HK-2 (cell line): ENCODE measurements around the gene THSD1.
"Not testable (repeated sequence)": the region's sequence is repeated elsewhere in the genome, so short reads cannot be mapped to it uniquely, and the experiment has no call there.

Experiments
- DNase-seq: peaks from one replicate; pipeline ENCODE4 v3.0.0-alpha.2; 2018; ENCODE audit not compliant: unreplicated experiment

Gene THSD1

DNA sequence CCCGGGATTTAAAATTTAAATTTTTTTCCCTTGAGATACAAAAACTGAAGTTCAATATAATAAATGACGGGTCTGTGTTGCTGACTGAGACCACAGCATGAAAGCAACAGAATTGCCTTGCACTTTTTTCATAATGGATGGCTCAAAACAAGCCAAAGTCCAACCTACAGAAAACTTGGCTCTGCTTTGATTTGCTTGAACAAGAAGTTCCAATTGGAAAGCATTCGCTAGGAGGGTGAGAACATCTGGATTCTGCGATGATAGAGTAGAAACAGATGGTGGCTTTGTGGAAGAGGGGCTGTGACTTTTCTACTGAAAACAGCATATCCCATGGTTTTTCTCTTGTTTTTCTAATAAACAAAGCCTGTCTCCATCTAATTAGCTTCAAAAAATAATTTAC is 46.4 kb downstream of the THSD1 start:
- no peak for DNase-seq

DNA sequence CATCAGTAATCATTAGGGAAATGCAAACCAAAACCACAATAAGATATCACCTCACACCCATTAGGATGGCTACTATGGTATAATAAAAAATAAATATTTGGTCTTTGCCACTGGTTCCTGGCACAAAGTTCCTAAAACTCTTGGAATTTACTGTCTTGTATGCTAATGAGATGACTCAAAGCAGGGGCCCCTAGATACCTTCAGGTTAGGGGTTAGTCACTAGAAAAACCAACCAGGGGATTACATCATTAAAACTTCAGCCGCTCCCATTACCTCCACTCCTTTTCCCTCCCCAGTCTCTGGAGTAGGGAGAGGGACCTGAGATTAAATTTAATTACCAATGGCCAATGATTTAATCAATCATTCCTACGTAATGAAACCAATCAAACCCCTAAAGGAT is 49.6 kb downstream of the THSD1 start:
- DNase-seq: no peak

DNA sequence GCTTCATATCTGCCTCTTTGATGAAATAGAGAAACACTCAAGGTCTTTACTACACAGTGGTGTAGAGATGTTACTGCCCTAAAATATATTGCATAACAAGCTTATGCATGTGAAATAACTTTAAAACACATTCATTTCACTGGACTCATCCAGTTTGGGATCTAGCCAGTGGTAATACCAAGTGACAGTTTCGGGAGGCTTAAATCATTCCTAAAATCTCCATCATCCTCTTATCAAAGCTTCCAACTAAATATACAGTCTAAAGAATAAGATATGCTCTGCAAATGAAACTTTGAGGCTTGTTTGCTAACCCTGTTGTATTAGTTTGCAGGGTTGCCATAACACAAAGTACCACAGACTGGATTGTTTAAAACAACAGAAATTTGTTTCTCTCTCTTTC is 52.8 kb downstream of the THSD1 start:
- no peak for DNase-seq

DNA sequence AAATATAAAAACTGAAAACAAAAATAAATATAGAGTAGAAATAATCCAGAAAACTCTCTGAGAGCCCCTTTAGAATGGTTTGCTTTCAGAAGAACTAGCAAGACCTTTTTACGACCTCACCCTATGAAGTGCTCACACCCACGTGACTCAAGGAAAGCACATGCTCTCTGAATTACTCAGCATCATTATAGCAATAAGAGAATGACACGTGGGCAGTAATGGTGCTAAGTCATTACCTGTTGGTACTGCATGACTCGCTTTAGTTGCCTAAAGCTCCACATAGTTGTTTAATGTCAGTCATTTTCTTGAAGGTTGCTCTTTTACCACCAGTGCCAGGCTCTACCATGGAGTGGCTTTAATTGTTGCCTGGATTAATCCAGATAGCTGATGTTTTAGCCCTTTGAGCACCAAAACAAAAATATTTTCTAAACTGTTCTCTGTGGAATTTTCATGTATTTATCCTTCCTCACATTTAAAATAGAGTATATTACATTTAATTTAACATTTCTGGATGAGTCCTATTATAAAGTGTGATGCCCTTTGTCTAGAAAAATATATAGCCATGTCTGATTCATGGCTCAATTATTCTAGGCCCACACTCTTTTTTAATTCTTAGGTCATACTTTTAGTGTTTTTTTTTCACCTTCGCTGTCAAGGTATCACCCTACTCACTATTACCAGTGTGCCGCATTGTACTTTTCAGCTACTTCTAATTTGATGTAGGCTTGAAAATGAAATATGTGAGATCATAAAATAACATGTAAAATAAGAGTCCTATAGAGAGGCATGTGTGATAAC is 56.8 kb downstream of the THSD1 start:
- DNase-seq: peak; percentile 36

DNA sequence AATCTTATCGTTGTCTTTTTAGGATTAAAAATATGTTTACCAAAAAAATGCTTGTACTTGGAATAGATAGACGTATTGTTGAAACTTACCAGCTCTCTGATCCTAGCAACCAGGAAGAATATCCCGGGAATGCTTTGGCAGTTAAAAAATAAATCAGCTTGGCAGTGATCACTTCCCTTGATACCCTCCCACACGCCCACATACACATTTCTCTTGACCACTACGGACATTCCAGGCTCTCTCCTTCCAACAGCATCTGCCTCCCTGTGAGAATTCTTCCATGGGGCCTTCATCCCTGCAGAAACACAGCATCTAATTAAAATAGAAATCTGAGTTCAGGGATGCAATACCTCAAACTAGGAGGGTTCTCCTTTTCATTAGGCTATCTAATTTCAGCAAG is 57.9 kb downstream of the THSD1 start:
- DNase-seq: peak; percentile 58

DNA sequence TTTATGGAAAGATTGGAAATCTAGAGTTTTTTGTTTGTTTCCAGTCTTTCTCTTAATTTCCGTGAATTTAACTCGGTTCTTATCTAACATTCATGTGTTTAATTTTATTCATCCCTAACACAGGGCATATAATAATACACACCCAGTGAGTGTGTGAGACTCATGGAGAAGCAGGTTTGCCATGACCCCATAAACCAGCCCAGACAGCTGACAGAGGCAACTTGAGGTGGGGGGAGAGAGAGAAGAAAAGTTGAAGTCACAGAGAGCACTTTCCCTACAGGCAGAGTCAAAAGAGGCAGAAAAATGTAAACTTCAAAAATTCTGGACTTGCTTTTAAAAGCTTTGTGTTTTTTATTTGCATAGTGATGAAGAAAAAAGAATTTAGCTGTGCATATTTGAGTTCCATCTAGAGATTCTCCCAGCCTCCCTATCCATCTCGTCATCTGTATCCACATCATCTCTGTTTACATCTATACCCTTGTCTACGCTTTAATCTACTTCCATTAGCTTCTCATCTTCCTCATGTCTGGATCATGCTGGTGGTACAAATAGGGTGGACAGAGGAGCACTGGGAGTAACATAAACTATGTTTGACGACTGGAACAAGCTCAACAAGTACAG is 60.2 kb downstream of the THSD1 start:
- no peak for DNase-seq

DNA sequence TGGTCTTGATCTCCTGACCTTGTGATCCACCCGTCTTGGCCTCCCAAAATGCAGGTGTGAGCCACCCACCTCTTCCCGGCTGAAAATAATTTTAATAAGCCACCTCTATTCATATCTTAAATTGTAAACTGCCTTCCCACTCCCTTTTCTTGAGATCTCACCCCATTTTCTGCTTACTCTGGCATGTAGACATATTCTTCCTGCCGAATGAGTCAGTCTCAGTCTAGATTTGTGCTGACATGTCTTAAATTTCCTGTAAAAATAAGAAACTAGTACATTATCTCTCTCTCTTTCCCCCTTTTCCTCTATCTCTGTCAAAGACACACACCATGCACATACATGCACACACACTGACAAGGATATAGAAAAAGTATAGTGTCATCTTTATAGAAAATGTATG is 60.9 kb downstream of the THSD1 start:
- no peak for DNase-seq

DNA sequence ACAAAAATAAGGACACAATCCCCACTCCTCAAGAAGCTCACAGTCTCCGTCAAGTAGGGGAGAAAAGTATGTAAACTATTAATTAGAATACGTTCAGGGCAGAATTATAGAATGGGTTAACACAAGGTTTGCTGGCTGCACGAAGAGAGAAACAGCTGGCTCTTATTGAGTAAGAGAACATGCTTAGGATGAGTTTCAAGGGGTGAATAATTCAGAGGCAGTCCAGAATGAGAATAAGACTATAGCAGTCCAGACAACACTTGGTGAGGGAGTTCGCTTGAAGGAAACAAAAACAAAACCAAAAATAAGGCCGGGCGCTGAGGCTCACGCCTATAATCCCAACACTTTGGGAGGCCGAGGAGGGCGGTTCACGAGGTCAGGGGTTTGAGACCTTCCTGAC is 61.9 kb downstream of the THSD1 start:
- DNase-seq: no peak

DNA sequence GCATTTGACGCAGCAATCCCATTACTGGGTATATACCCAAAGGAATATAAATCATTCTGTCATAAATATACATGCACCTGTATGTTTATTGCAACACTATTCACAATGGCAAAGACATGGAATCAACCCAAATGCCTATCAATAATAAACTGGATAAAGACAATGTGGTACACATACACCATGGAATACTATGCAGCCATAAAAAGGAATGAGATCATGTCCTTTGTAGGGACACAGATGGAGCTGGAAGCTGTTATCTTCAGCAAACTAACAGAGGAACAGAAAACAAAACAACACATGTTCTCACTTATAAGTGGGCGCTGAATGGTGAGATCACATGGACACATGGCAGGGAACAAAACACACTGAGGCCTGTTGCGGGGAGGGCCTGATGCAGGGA is 63.8 kb downstream of the THSD1 start:
- DNase-seq: not testable (repeated sequence)

DNA sequence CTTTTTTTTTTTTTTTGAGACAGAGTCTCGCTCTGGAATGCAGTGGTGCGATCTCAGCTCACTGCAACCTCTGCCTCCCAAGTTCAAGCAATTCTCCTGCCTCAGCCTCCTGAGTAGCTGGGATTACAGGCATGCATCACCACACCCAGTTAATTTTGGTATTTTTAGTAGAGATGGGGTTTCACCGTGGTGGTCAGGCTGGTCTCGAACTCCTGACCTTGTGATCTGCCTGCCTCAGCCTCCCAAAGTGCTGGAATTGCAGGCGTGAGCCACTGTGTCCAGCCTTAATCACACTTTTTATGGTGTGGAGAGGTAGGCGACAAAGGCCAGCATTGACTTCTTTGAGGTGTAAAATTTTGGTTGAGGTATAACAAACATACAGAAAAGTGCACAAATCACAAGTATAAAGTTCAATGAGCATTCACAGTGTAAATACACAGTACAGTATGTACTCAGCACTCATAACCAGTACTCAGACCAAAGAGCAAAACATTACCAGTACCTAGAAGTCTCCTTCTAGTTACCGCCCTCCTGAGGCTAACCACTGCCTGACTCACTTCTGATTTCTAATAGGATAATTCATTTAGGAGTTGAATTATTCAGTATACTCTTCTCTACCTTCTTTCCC is 68.0 kb downstream of the THSD1 start:
- not testable (repeated sequence) for DNase-seq

DNA sequence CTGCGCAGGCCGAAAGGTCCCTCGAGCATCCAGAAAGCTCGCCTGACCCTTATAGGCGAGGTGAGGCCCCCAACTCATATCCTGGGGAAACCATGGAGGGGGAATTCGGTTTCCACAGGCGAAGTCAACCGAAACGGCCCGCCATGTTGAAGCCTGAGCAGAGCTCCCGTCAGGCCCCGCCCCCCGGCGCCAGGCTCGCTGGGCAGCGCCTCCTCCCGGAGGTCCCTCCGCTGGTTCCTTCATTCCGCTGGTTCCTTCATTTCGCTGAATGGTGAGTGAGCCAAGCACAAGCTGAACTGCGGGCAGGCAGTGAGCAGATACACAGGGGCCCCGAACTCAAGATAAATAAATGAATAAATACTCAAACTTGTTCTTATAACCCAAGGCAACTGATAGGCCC is 71.9 kb downstream of the THSD1 start:
- DNase-seq: not testable (repeated sequence)

DNA sequence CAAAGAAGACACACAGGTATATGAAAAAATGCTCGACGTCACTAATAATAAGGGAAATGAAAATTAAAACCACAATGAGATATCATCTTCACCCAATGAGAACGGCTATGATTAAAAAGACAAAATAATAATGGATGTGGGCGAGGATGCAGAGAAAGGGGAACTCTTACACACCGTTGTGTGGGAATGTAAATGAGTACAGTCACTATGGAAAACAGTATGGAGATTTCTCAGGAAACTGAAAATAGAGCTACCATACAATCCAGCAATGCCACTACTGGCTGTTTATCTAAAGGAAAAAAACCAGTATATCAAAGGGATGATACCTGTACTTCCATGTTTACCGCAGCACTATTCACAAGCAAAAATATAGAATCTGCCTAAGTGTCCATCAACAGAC is 74.1 kb downstream of the THSD1 start:
- not testable (repeated sequence) for DNase-seq
